Neural progenitor cell (in vitro differentiated cells): Measurements from ENCODE around the gene NUP93. TPM values are rescaled to one million over a fixed set of nuclear protein-coding genes. Genes with fewer than 3 reads are reported as not detected.

ENCODE experiments used
- DNase-seq: peaks from one replicate; pipeline ENCODE4 v3.0.0-alpha.2; 2016; ENCODE audit warnings: low spot score
- H2AFZ ChIP-seq: fragments of 200-600 bp; sonication (generic); replicated peaks from 2 replicates; pipeline ENCODE4 v1.6.1; 2016; ENCODE audit warnings: antibody characterized with exemption
- H3F3A ChIP-seq: fragments of 200-600 bp; sonication (generic); 2 replicates; pipeline ENCODE4 v1.6.1; 2016; ENCODE audit warnings: antibody characterized with exemption, low read depth
- H3K27ac ChIP-seq: fragments of 200-600 bp; sonication (generic); 2 replicates; pipeline ENCODE4 v1.5.1; 2016; ENCODE audit warnings: mild to moderate bottlenecking
- H3K27me3 ChIP-seq: fragments of 200-600 bp; sonication (generic); 2 replicates; pipeline ENCODE4 v1.6.1; 2016; ENCODE audit warnings: mild to moderate bottlenecking, moderate library complexity
- H3K36me3 ChIP-seq: fragments of 200-600 bp; sonication (generic); 2 replicates; pipeline ENCODE4 v1.5.1; 2016
- H3K4me1 ChIP-seq: fragments of 200-600 bp; sonication (generic); 2 replicates; pipeline ENCODE4 v1.6.1; 2016; ENCODE audit warnings: mixed run types
- H3K4me2 ChIP-seq: fragments of 200-600 bp; sonication (generic); 2 replicates; pipeline ENCODE4 v1.6.1; 2016
- H3K4me3 ChIP-seq: fragments of 200-600 bp; sonication (generic); 2 replicates; pipeline ENCODE4 v1.5.1; 2016
- H3K79me2 ChIP-seq: fragments of 200-600 bp; sonication (generic); 2 replicates; pipeline ENCODE4 v1.6.1; 2016; ENCODE audit warnings: low read depth
- H3K9ac ChIP-seq: fragments of 200-600 bp; sonication (generic); 2 replicates; pipeline ENCODE4 v1.6.1; 2016
- H3K9me3 ChIP-seq: fragments of 200-600 bp; sonication (generic); 2 replicates; pipeline ENCODE4 v1.5.1; 2016; ENCODE audit warnings: low read depth
- H4K20me1 ChIP-seq: fragments of 200-600 bp; sonication (generic); 2 replicates; pipeline ENCODE4 v1.6.1; 2016; ENCODE audit warnings: low read depth
- H3K27ac Mint-ChIP-seq: 3 replicates; pipeline ENCODE4 v1.8.0; 2021; ENCODE audit warnings: mixed read lengths
- H3K27me3 Mint-ChIP-seq: 2 replicates; pipeline ENCODE4 v1.8.0; 2022; ENCODE audit warnings: low read depth, mild to moderate bottlenecking, inconsistent platforms, moderate library complexity, mixed read lengths; ENCODE audit not compliant: insufficient read depth
- H3K36me3 Mint-ChIP-seq: 3 replicates; pipeline ENCODE4 v1.8.0; 2021; ENCODE audit warnings: mixed read lengths
- H3K4me1 Mint-ChIP-seq: 3 replicates; pipeline ENCODE4 v1.8.0; 2021; ENCODE audit warnings: mixed read lengths
- H3K4me3 Mint-ChIP-seq: 3 replicates; pipeline ENCODE4 v1.8.0; 2021; ENCODE audit warnings: mild to moderate bottlenecking, moderate library complexity, mixed read lengths
- H3K9me3 Mint-ChIP-seq: 3 replicates; pipeline ENCODE4 v1.8.0; 2020; ENCODE audit warnings: mixed read lengths
- EZH2 ChIP-seq: fragments of 200-600 bp; sonication (generic); IDR thresholded peaks from 2 replicates; pipeline ENCODE4 v1.6.1; 2017; ENCODE audit warnings: antibody characterized with exemption, mild to moderate bottlenecking, moderate library complexity
- EZH2phosphoT487 ChIP-seq: fragments of 200-600 bp; sonication (generic); IDR thresholded peaks from 2 replicates; pipeline ENCODE4 v1.6.1; 2017; ENCODE audit warnings: antibody characterized with exemption
- total RNA-seq: library from RNA; depleted of rRNA; stranded (reverse); fragments of >200 nt; gene quantifications from 2 replicates; pipeline ENCODE4 v1.2.3, GENCODE V29; 2015; ENCODE audit warnings: low replicate concordance
- TF ChIP-seq, protein P1 (sequence below): fragments of 200-600 bp; sonication (generic); IDR thresholded peaks from 2 replicates; pipeline ENCODE4 v1.5.1; 2017; ENCODE audit warnings: antibody characterized with exemption, mild to moderate bottlenecking

NUP93 gene
- total RNA-seq, 1 donor from 2014 or later = 116 TPM

DNA sequence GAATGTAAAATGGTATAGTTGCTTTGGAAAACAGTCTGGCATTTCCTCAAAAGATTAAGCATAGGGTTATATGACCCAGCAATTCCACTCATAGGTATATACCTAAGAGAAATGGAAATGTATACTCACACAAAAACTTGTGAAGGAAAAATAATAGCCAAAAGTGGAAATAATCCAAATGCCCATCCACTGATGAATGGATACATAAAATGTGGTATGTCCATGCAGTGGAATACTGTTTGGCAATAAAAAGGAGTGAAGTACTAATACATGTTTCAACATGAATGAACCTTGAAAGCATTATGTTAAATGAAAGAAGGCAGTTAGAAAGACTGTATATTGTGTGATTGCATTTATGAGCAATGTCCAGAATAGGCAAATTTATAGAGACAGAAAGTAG is 25.1 kb downstream of the NUP93 start:
- H3K4me2 ChIP-seq = no peak overlapping the region
- no peak overlapping the region for H3K27ac Mint-ChIP-seq
- no peak overlapping the region for H2AFZ ChIP-seq
- no peak overlapping the region for H3K9ac ChIP-seq
- no peaks in the 10 kb centered on the region for H3K4me1 ChIP-seq
- H3K27ac ChIP-seq = no peak overlapping the region
- peaks cover 46% of the 10 kb centered on the region for H3K79me2 ChIP-seq
- no peak for DNase-seq
- H3K4me3 Mint-ChIP-seq = no peak overlapping the region
- peaks cover 4% of the 10 kb centered on the region for H4K20me1 ChIP-seq
- TF ChIP-seq, protein P1, sequence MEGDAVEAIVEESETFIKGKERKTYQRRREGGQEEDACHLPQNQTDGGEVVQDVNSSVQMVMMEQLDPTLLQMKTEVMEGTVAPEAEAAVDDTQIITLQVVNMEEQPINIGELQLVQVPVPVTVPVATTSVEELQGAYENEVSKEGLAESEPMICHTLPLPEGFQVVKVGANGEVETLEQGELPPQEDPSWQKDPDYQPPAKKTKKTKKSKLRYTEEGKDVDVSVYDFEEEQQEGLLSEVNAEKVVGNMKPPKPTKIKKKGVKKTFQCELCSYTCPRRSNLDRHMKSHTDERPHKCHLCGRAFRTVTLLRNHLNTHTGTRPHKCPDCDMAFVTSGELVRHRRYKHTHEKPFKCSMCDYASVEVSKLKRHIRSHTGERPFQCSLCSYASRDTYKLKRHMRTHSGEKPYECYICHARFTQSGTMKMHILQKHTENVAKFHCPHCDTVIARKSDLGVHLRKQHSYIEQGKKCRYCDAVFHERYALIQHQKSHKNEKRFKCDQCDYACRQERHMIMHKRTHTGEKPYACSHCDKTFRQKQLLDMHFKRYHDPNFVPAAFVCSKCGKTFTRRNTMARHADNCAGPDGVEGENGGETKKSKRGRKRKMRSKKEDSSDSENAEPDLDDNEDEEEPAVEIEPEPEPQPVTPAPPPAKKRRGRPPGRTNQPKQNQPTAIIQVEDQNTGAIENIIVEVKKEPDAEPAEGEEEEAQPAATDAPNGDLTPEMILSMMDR = no peak
- TF ChIP-seq EZH2phosphoT487 (no peak), EZH2 (no peak)
- H3K27me3 ChIP-seq = no peaks in the 10 kb centered on the region
- peaks cover 4% of the 10 kb centered on the region for H3K27me3 Mint-ChIP-seq
- H3K36me3 ChIP-seq = no peaks in the 10 kb centered on the region
- H3K9me3 Mint-ChIP-seq = peaks cover 19% of the 10 kb centered on the region
- H3K4me3 ChIP-seq = no peak overlapping the region
- H3K4me1 Mint-ChIP-seq = no peaks in the 10 kb centered on the region
- peaks cover 24% of the 10 kb centered on the region for H3K36me3 Mint-ChIP-seq
- peaks cover 7% of the 10 kb centered on the region for H3K9me3 ChIP-seq
- no peaks in the 10 kb centered on the region for H3F3A ChIP-seq

GRCh38 chr16:56758432-56758831 is 28.5 kb downstream of the NUP93 start:
- Histone ChIP-seq H3K9ac (no peak overlapping the region), H3K4me3 (no peak overlapping the region), H3K4me2 (no peak overlapping the region), H3F3A (no peaks in the 10 kb centered on the region), H3K4me1 (no peaks in the 10 kb centered on the region), H3K27ac (no peak overlapping the region), H3K36me3 (no peaks in the 10 kb centered on the region), H2AFZ (no peak overlapping the region), H4K20me1 (no peaks in the 10 kb centered on the region), H3K27me3 (no peaks in the 10 kb centered on the region), H3K79me2 (peaks cover 29% of the 10 kb centered on the region), H3K9me3 (peaks cover 7% of the 10 kb centered on the region)
- H3K27me3 Mint-ChIP-seq = peaks cover 4% of the 10 kb centered on the region
- peaks cover 17% of the 10 kb centered on the region for H3K36me3 Mint-ChIP-seq
- TF ChIP-seq EZH2 (no peak), EZH2phosphoT487 (no peak)
- TF ChIP-seq, protein P1 = no peak
- H3K4me3 Mint-ChIP-seq = no peak overlapping the region
- no peak for DNase-seq
- H3K27ac Mint-ChIP-seq = no peak overlapping the region
- H3K9me3 Mint-ChIP-seq = peaks cover 17% of the 10 kb centered on the region
- H3K4me1 Mint-ChIP-seq = no peaks in the 10 kb centered on the region

- Histone ChIP-seq H4K20me1 (no peaks in the 10 kb centered on the region), H3F3A (no peaks in the 10 kb centered on the region), H3K36me3 (no peaks in the 10 kb centered on the region), H2AFZ (no peak overlapping the region), H3K4me1 (no peaks in the 10 kb centered on the region), H3K9me3 (peaks cover 7% of the 10 kb centered on the region), H3K9ac (no peak overlapping the region), H3K4me2 (no peak overlapping the region), H3K27ac (no peak overlapping the region), H3K79me2 (peaks cover 26% of the 10 kb centered on the region), H3K4me3 (no peak overlapping the region), H3K27me3 (no peaks in the 10 kb centered on the region)
- no peak for DNase-seq
- Mint-ChIP-seq H3K9me3 (peaks cover 12% of the 10 kb centered on the region), H3K36me3 (peaks cover 12% of the 10 kb centered on the region), H3K27me3 (peaks cover 2% of the 10 kb centered on the region), H3K4me1 (no peaks in the 10 kb centered on the region), H3K4me3 (no peak overlapping the region), H3K27ac (no peak overlapping the region)
- TF ChIP-seq EZH2phosphoT487 (no peak), EZH2 (no peak)
- TF ChIP-seq, protein P1 = no peak
Observed at GRCh38 chr16:56758930-56759329, 29.0 kb downstream of the NUP93 start.
